Activated B cell treated with CpG ODN at 0.5 μM for 24 hours (primary cell): Measurements from ENCODE around the gene RTRAF. TPM values are rescaled to one million over a fixed set of nuclear protein-coding genes. Genes with fewer than 3 reads are reported as not detected.

Experiments
- ATAC-seq: fragments of 200-7000 bp; cut with Tn5 transposase; one replicate; pipeline ENCODE4 v1.10.0; 2021; ENCODE audit warnings: low read depth, mild to moderate bottlenecking, moderate library complexity
- CTCF ChIA-PET: fragments of 350-600 bp; sonication (Branson Sonifier 250); formaldehyde crosslinking; loops from one replicate; lab custom pipeline; 2021; ENCODE audit warnings: antibody characterized with exemption; lab: Charles Lee
- POLR2A ChIA-PET: fragments of 350-600 bp; sonication (Branson Sonifier 250); formaldehyde crosslinking; loops from one replicate; lab custom pipeline; 2021; ENCODE audit warnings: antibody characterized with exemption; lab: Charles Lee
- DNase-seq: peaks from one replicate; pipeline ENCODE4 v3.0.0; 2022
- H3K27ac Mint-ChIP-seq: one replicate; pipeline ENCODE4 v1.8.0; 2020; ENCODE audit warnings: mixed read lengths
- H3K27me3 Mint-ChIP-seq: one replicate; pipeline ENCODE4 v1.8.0; 2021; ENCODE audit warnings: mixed read lengths
- H3K36me3 Mint-ChIP-seq: one replicate; pipeline ENCODE4 v1.8.0; 2021; ENCODE audit warnings: low read depth, mixed read lengths
- H3K4me1 Mint-ChIP-seq: one replicate; pipeline ENCODE4 v1.8.0; 2021; ENCODE audit warnings: mixed read lengths
- H3K4me3 Mint-ChIP-seq: one replicate; pipeline ENCODE4 v1.8.0; 2020; ENCODE audit warnings: mild to moderate bottlenecking, mixed read lengths
- H3K9me3 Mint-ChIP-seq: one replicate; pipeline ENCODE4 v1.8.0; 2020; ENCODE audit warnings: mixed read lengths
- intact Hi-C: fragments of 100-400 bp; cut with micrococcal nuclease; formaldehyde crosslinking; loops from one replicate; pipeline ENCODE4 v1.15.1; 2024
- total RNA-seq: library from RNA; stranded (reverse); gene quantifications from 2 replicates; pipeline ENCODE4 v1.2.3, GENCODE V29; 2022
- TF ChIP-seq, protein P1 (sequence below): fragments of 200-600 bp; IDR thresholded peaks from one replicate; pipeline ENCODE4 v1.8.0; 2022; ENCODE audit warnings: antibody characterized with exemption, mild to moderate bottlenecking

RTRAF gene
- total RNA-seq, 1 donor from 2014 or later: 160 TPM

- intact Hi-C loops: no loop called here
- H3K4me3 Mint-ChIP-seq: no peak overlapping the region
- no peaks in the 10 kb centered on the region for H3K9me3 Mint-ChIP-seq
- DNase-seq (no peak), ATAC-seq (no peak)
- H3K36me3 Mint-ChIP-seq: peaks cover 88% of the 10 kb centered on the region
- POLR2A ChIA-PET: no interaction called here
- CTCF ChIA-PET: no interaction called here
- H3K4me1 Mint-ChIP-seq: peaks cover 3% of the 10 kb centered on the region
- H3K27me3 Mint-ChIP-seq: no peaks in the 10 kb centered on the region
- H3K27ac Mint-ChIP-seq: no peak overlapping the region
- TF ChIP-seq, protein P1, sequence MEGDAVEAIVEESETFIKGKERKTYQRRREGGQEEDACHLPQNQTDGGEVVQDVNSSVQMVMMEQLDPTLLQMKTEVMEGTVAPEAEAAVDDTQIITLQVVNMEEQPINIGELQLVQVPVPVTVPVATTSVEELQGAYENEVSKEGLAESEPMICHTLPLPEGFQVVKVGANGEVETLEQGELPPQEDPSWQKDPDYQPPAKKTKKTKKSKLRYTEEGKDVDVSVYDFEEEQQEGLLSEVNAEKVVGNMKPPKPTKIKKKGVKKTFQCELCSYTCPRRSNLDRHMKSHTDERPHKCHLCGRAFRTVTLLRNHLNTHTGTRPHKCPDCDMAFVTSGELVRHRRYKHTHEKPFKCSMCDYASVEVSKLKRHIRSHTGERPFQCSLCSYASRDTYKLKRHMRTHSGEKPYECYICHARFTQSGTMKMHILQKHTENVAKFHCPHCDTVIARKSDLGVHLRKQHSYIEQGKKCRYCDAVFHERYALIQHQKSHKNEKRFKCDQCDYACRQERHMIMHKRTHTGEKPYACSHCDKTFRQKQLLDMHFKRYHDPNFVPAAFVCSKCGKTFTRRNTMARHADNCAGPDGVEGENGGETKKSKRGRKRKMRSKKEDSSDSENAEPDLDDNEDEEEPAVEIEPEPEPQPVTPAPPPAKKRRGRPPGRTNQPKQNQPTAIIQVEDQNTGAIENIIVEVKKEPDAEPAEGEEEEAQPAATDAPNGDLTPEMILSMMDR: no peak
These were observed 16.3 kb downstream of the RTRAF start for GRCh38 chr14:52005625-52006024.

- ATAC-seq: no peak
- Mint-ChIP-seq H3K36me3 (peaks cover 91% of the 10 kb centered on the region), H3K9me3 (no peaks in the 10 kb centered on the region), H3K27ac (no peak overlapping the region), H3K4me3 (no peak overlapping the region), H3K4me1 (peaks cover 3% of the 10 kb centered on the region), H3K27me3 (no peaks in the 10 kb centered on the region)
- intact Hi-C loops: no loop called here
- ChIA-PET POLR2A (no interaction called here), CTCF (interaction anchor here (1.4 kb wide), 1 partner anchor 12 kb away, joined by 4 read pairs; no protein-coding TSS in a partner anchor)
- TF ChIP-seq, protein P1: no peak
- DNase-seq: no peak
These were observed 17.0 kb downstream of the RTRAF start for GRCh38 chr14:52006361-52006760.

DNA sequence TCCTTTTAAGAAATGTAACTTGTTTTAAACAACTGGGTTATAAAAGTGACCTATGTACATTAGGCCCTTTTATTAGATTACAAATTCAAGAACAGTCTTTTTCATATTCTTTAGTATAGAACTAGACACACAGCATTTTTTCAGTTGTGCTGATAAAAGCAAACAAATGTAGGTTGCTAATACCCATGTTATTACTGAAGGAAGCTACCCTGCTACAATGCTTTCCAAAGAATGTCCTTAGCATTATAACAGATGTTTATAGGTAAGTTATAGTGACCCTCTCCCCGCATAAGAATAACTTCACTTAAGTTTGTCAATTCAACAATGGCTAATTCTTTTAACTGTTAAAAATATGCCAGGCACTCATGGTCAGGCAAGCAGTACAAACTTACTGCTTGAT lies 17.9 kb downstream of the RTRAF start:
- TF ChIP-seq, protein P1: no peak
- Mint-ChIP-seq H3K27me3 (no peaks in the 10 kb centered on the region), H3K36me3 (peaks cover 88% of the 10 kb centered on the region), H3K9me3 (no peaks in the 10 kb centered on the region), H3K4me3 (no peak overlapping the region), H3K27ac (no peak overlapping the region), H3K4me1 (peaks cover 3% of the 10 kb centered on the region)
- DNase-seq (no peak), ATAC-seq (no peak)
- ChIA-PET POLR2A (no interaction called here), CTCF (interaction anchor here (1.4 kb wide), 1 partner anchor 13 kb away, joined by 4 read pairs; no protein-coding TSS in a partner anchor)
- intact Hi-C loops: no loop called here

GRCh38 chr14:52007637-52008036 lies 18.3 kb downstream of the RTRAF start:
- Mint-ChIP-seq H3K36me3 (peaks cover 86% of the 10 kb centered on the region), H3K27me3 (no peaks in the 10 kb centered on the region), H3K9me3 (no peaks in the 10 kb centered on the region), H3K27ac (no peak overlapping the region), H3K4me1 (peaks cover 3% of the 10 kb centered on the region), H3K4me3 (no peak overlapping the region)
- intact Hi-C loops: no loop called here
- ChIA-PET POLR2A (no interaction called here), CTCF (interaction anchor here (1.4 kb wide), 1 partner anchor 13 kb away, joined by 4 read pairs; no protein-coding TSS in a partner anchor)
- ATAC-seq (no peak), DNase-seq (no peak)
- TF ChIP-seq, protein P1: no peak

- H3K27ac Mint-ChIP-seq: no peak overlapping the region
- no peak for ATAC-seq
- CTCF ChIA-PET: interaction anchor here (1.4 kb wide), 1 partner anchor 13 kb away, joined by 3 read pairs; no protein-coding TSS in a partner anchor
These were observed 18.8 kb downstream of the RTRAF start for GRCh38 chr14:52008136-52008535.

More at GRCh38 chr14:52008136-52008535, 18.8 kb downstream of the RTRAF start:
- no peaks in the 10 kb centered on the region for H3K9me3 Mint-ChIP-seq
- no peak overlapping the region for H3K4me3 Mint-ChIP-seq
- no peak for DNase-seq
- peaks cover 81% of the 10 kb centered on the region for H3K36me3 Mint-ChIP-seq
- POLR2A ChIA-PET: no interaction called here
- peaks cover 3% of the 10 kb centered on the region for H3K4me1 Mint-ChIP-seq
- intact Hi-C loops: no loop called here
- TF ChIP-seq, protein P1: no peak
- no peaks in the 10 kb centered on the region for H3K27me3 Mint-ChIP-seq
